Astrocyte (in vitro differentiated cells and primary cell): ENCODE results near the gene ZNF280C.

Experiments
- CTCF ChIP-seq: IDR thresholded peaks from 2 replicates; pipeline ENCODE4 v1.5.1; 2011; ENCODE audit warnings: low read depth, mild to moderate bottlenecking, inconsistent platforms, low read length, moderate library complexity; ENCODE audit not compliant: insufficient read depth
- EZH2 ChIP-seq: IDR thresholded peaks from 2 replicates; pipeline ENCODE4 v1.6.1; 2012; ENCODE audit warnings: mild to moderate bottlenecking, low read length, inconsistent platforms; ENCODE audit not compliant: insufficient read depth

GRCh38 chrX:130245441-130245840, 23.3 kb downstream of the ZNF280C start:
- TF ChIP-seq CTCF (no peak), EZH2 (no peak)
